Measurements from ENCODE around the gene TFCP2L1. TPM values are rescaled to one million over a fixed set of nuclear protein-coding genes. Genes with fewer than 3 reads are reported as not detected.

Gene TFCP2L1
- total RNA-seq, 1 experiment from 2014 or later: 29.8 TPM

DNA sequence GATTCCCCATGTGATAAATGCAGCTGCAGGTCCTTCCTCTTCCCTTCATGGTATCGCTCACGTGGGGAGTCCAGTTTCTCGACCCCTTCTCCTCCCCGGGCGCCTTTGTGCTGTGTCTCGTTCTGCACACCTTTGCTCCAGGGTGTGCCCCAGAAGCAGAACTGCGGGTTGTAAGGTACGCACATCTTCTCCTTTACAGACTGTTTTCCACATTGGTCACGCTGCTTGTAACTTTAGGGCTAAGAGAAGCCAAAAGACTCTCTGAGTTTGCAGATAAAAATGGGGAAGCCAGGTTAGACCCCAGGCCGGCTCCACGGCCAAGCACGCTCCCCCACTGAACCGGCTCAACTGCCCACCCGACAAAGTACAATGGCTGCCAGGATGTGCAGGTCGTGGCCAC is 45.9 kb upstream of the TFCP2L1 start:
- intact Hi-C loops (cut with micrococcal nuclease; ENCODE audit: unreplicated experiment): no loop called here
- no peak overlapping the region for H3K4me3 Mint-ChIP-seq (ENCODE audit: low read depth, unreplicated experiment)
- CTCF ChIA-PET: no interaction called here
- TF ChIP-seq, protein P1, sequence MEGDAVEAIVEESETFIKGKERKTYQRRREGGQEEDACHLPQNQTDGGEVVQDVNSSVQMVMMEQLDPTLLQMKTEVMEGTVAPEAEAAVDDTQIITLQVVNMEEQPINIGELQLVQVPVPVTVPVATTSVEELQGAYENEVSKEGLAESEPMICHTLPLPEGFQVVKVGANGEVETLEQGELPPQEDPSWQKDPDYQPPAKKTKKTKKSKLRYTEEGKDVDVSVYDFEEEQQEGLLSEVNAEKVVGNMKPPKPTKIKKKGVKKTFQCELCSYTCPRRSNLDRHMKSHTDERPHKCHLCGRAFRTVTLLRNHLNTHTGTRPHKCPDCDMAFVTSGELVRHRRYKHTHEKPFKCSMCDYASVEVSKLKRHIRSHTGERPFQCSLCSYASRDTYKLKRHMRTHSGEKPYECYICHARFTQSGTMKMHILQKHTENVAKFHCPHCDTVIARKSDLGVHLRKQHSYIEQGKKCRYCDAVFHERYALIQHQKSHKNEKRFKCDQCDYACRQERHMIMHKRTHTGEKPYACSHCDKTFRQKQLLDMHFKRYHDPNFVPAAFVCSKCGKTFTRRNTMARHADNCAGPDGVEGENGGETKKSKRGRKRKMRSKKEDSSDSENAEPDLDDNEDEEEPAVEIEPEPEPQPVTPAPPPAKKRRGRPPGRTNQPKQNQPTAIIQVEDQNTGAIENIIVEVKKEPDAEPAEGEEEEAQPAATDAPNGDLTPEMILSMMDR (IDR thresholded peaks at IDR 0.05; ENCODE audit: unreplicated experiment): no peak
- no peak overlapping the region for H3K27ac Mint-ChIP-seq (ENCODE audit: unreplicated experiment)
- H3K4me1 Mint-ChIP-seq (ENCODE audit: low read depth, unreplicated experiment): peaks cover 19% of the 10 kb centered on the region
- DNase-seq: no peak
- no peaks in the 10 kb centered on the region for H3K27me3 Mint-ChIP-seq (ENCODE audit: unreplicated experiment)
- no peaks in the 10 kb centered on the region for H3K9me3 Mint-ChIP-seq (ENCODE audit: low read depth, unreplicated experiment)
- H3K36me3 Mint-ChIP-seq (ENCODE audit: insufficient read depth, unreplicated experiment): peaks cover 12% of the 10 kb centered on the region
- BruUV-seq (replicated peaks): no TSS peak

DNA sequence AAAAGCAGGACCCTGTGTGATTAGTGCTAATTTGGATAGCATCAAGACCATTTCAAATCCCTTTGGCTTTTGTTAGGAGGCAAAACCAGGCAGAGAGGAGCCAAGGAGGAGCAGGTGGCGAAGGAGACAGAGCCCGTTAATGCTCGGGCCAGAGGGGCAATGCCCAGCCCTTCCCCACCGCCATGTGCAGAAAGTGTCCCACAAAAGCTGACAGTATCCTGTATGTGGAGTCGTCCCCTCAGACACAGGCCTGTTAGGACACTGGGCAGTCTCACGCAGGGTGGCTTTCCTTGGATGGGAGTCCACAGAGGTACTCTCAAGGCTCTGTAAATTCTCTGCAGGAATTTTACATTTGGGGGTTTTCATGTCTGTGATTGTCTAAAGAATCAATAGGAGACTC is 44.8 kb upstream of the TFCP2L1 start:
- no peak overlapping the region for H3K27ac Mint-ChIP-seq (ENCODE audit: unreplicated experiment)
- TF ChIP-seq, protein P1 (IDR thresholded peaks at IDR 0.05; ENCODE audit: unreplicated experiment): no peak
- intact Hi-C loops (cut with micrococcal nuclease; ENCODE audit: unreplicated experiment): no loop called here
- H3K4me1 Mint-ChIP-seq (ENCODE audit: low read depth, unreplicated experiment): peaks cover 7% of the 10 kb centered on the region
- peaks cover 3% of the 10 kb centered on the region for H3K36me3 Mint-ChIP-seq (ENCODE audit: insufficient read depth, unreplicated experiment)
- H3K9me3 Mint-ChIP-seq (ENCODE audit: low read depth, unreplicated experiment): no peaks in the 10 kb centered on the region
- H3K4me3 Mint-ChIP-seq (ENCODE audit: low read depth, unreplicated experiment): no peak overlapping the region
- no peaks in the 10 kb centered on the region for H3K27me3 Mint-ChIP-seq (ENCODE audit: unreplicated experiment)
- no peak for DNase-seq
- CTCF ChIA-PET: no interaction called here
- BruUV-seq (replicated peaks): no TSS peak

DNA sequence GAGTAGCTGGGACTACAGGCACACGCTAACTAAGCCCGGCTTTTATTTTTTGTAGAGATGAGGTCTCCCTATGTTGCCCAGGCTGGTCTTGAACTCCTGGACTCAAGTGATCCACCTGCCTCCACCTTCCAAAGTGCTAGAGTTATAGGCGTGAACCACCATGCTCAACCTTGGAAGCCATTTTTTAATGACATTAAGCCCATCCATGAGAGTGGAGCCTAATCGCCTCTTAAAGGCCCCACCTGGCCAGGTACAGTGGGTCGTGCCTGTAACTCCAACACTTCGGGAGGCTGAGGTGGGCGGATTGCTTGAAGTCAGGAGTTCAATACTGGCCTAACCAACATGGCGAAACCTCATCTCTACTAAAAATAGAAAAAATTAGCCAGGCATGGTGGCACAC is 41.6 kb upstream of the TFCP2L1 start:
- TF ChIP-seq, protein P1 (IDR thresholded peaks at IDR 0.05; ENCODE audit: unreplicated experiment): no peak
- intact Hi-C loops (cut with micrococcal nuclease; ENCODE audit: unreplicated experiment): no loop called here
- Mint-ChIP-seq H3K4me3 (ENCODE audit: low read depth, unreplicated experiment) (no peak overlapping the region), H3K4me1 (ENCODE audit: low read depth, unreplicated experiment) (no peaks in the 10 kb centered on the region), H3K27ac (ENCODE audit: unreplicated experiment) (no peak overlapping the region), H3K36me3 (ENCODE audit: insufficient read depth, unreplicated experiment) (no peaks in the 10 kb centered on the region), H3K9me3 (ENCODE audit: low read depth, unreplicated experiment) (no peaks in the 10 kb centered on the region), H3K27me3 (ENCODE audit: unreplicated experiment) (no peaks in the 10 kb centered on the region)
- no TSS peak for BruUV-seq (replicated peaks)
- no peak for DNase-seq
- CTCF ChIA-PET: interaction anchor here (0.6 kb wide), 1 partner anchor 239 kb away, joined by 3 read pairs; no protein-coding TSS in a partner anchor

DNA sequence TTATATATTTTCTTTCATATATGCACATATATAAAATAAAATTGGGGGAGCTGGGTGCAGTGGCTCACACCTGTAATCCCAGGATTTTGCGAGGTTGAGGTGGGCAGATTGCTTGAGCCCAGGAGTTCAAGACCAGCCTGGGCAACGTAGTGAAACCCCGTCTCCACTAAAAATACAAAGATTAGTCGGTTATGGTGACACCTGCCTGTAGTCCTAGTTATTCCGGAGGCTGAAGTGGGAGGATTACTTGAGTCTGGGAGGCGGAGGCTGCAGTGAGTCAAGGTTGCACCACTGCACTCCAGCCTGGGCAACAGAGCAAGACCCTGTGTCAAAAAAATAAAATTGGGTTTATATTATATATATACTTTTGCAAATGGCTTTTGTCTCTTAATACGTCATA is 39.6 kb upstream of the TFCP2L1 start:
- H3K27me3 Mint-ChIP-seq (ENCODE audit: unreplicated experiment): no peaks in the 10 kb centered on the region
- no TSS peak for BruUV-seq (replicated peaks)
- H3K36me3 Mint-ChIP-seq (ENCODE audit: insufficient read depth, unreplicated experiment): no peaks in the 10 kb centered on the region
- CTCF ChIA-PET: no interaction called here
- H3K9me3 Mint-ChIP-seq (ENCODE audit: low read depth, unreplicated experiment): no peaks in the 10 kb centered on the region
- intact Hi-C loops (cut with micrococcal nuclease; ENCODE audit: unreplicated experiment): no loop called here
- TF ChIP-seq, protein P1 (IDR thresholded peaks at IDR 0.05; ENCODE audit: unreplicated experiment): no peak
- no peak overlapping the region for H3K27ac Mint-ChIP-seq (ENCODE audit: unreplicated experiment)
- no peak for DNase-seq
- H3K4me3 Mint-ChIP-seq (ENCODE audit: low read depth, unreplicated experiment): no peak overlapping the region
- H3K4me1 Mint-ChIP-seq (ENCODE audit: low read depth, unreplicated experiment): peaks cover 7% of the 10 kb centered on the region

Measured in Calu3 (cell line).